ENCODE measurements around the gene TP53I13.
A peak's percentile ranks its signal among the peaks of the same experiment; 100 is the strongest.

Gene TP53I13

DNA sequence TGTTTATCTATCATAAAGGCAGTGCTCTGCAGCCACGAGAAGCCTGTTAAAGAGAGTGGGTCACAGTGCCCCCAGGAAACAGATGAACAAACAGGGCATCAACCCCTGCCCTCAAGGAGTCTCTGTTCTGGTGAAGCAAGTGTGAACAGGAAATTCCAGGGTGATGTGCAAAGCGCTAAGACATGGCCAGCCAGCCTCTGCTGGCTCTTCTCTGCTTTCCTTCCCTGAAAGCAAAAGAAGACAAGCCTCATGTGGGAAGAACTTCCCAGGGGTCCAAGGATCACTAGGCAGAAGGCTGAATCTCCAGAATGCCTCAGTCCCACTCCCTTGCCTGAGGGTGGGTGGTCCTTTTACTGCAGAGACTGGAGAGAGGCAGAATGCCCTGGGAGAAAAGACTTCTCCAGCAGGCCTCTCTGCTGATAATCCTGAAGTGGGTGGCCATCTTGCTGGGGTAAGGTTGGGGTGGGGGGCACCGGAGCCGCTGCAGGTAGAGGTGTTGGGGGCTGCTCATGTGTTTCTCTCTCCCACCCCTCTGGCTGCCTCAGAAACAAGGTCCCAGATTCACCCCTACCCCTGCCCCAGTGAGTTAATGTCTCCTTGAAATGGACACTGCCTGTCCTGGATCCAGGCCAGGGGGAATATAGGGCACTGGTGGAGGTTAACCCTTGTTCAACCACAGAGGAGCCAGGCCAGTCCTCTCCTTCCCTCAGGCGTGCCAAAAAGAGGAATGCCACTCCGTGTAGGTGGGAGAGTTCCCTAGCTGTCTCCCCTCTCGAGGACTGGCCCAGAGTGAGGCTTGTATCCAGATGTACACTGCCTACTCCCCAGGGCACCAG lies 26.8 kb downstream of the TP53I13 start:
- no peak for DNase-seq

DNA sequence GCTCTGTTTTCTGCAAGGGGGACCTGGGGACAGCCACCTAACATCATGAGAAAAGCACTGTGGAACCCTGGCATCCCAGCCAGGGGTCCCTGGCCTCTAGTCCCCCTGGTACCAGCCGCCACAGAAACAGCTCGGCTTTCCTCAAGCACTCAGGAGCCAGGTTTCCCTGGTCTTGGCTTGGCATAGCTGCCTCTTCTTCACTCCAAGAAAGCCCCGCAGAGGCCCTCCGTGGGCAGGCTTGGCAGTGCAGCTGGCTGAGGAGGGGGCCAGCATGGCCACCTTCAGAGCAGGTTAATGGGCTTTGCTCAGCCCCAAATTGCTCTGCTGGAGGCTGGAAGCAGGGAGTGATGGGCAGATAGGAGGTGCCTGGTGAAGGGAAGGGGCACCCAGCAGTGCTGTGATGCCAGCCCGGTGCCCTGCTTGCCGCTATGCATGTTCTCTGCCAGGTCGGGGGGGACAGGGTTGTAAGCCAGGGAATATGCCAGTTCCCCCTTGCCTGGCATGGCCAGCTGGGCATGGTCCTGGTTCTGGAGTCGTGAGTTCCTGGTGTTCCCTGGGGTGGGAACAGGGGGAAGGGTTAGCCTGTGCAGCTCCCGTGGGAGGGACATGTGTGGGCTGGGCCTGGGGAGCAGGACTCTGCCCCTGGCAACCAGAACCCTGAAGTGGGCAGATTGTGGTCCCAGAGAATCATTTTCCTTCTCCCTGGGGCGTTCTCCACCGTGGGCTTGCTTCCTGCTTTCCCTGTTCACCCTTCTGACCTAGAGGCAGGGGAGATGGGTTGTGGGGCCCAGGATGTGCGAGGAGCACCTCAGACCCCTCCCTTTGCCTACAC lies 27.7 kb downstream of the TP53I13 start:
- no peak for DNase-seq

DNA sequence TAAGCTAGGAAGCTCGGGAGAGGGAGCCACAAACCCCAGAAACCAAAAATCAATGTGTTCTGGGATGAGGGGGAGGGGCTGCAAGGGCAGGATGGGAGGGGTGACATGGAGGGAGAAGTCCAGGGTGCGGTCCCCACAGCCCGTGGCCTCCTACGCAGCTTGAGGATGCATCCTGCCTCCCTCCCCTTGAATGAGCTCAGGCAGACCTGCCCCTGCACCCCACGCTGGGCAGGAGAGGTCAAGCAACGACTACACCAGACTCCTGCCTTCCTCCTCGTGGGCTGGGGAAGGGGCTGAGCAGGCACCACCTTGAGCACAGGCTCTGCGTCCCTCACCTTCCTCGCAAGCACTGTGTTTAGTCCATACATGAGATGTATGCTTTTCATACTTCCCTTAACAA lies 28.3 kb downstream of the TP53I13 start:
- DNase-seq = no peak

DNA sequence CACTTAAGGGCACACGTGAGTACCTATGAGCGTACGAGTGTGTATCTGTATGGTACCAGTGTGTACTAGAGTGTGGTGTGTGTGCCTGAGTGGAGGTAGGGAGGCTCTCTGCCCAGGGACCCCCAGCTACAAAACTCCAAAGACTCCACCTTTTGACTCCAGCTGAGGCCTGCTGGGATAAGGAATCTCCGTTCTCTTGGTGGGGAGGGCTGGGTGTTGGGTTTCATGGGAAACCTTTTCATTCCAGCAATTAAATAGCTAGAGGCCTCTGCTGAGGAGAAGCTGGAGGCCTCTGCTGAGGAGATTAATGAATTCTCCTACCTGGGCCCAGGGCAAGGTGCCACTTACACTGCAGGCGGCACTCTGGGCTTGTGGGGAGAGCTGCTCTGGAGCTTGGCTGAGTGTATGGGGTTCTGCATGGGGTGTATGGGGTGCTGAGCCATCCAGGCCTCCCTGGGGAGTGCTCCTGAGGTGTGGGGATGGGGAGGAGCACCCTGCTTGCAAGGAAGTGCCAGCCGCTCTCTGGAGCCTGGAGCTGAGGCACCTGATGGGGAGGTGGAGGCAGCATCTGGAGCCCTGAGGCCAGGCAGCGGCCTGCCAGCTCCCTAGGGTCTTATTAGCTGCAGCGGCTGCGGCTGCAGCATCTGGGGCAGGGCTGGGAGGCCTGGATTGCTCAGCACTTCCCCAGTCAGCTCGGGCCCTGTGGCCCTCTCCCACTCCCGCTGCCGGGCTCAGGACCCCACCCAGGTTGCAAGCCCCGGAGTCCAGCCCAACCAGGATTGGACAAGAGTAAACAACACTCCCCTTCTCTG lies 29.1 kb downstream of the TP53I13 start:
- no peak for DNase-seq

DNA sequence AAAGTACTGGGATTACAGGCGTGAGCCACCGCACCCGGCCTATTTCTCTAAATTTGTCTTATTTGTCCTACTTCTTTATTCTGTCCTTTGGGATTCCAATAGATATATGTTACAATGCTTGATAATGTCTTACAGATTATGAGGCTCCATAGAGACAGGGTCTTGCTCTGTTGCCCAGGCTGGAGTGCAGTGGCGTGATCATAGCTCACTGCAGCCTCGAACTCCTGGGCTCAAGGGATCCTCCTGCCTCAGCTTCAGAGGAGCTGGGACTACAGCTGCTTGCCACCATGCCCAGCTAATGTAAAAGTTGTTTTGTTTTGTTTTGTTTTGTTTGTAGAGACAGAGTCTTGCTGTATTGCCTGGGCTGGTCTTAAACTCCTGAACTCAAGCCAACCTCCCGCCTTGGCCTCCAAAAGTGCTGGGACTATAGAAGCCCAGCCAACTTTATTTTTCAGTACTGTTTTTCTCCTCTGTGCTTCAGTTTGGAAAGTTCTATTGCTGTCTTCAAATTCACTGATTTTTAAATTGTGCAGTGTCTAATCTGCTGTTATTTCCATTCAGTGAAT lies 34.7 kb downstream of the TP53I13 start:
- DNase-seq = no peak

DNA sequence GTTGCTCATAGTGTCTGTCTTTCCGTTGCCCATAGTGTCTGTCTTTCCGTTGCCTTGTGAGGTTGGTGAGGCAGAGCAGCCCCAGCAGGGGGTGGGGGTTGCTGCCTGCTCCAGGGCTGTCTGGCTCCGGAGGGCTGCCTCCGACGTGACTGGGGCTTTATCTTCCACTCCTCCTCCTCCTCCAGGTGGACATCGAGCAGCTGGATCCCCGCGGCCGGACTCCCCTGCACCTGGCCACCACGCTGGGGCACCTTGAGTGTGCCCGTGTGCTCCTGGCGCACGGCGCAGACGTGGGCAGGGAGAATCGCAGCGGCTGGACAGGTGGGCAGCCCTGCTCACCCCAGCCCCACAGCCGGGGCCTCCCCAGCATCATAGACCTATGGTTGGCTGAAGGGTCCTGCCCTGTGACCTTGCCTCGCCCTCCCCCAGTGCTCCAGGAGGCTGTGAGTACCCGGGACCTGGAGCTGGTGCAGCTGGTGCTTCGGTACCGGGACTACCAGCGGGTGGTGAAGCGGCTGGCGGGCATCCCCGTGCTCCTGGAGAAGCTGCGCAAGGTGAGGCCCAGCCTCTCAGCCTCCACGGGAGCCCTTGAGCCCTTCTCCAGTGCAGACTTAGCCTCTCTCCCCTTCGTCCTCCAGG lies 39.2 kb downstream of the TP53I13 start:
- no peak for DNase-seq

DNA sequence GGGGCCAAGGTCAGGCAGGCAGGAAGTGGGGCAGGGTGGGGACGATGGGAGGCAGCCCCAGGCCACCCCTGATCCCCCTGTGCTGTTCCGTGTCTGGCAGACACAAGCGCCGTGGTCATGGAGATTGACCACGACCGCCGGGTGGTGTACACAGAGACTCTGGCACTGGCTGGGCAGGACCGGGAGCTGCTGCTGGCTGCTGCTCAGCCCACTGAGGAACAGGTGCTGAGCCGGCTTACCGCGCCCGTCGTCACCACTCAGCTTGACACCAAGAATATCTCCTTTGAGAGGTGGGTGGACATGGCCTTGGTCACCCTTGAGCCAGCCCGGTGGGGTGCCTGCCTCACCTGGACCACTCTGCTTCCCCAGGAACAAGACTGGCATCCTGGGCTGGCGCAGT lies 40.5 kb downstream of the TP53I13 start:
- DNase-seq = no peak

DNA sequence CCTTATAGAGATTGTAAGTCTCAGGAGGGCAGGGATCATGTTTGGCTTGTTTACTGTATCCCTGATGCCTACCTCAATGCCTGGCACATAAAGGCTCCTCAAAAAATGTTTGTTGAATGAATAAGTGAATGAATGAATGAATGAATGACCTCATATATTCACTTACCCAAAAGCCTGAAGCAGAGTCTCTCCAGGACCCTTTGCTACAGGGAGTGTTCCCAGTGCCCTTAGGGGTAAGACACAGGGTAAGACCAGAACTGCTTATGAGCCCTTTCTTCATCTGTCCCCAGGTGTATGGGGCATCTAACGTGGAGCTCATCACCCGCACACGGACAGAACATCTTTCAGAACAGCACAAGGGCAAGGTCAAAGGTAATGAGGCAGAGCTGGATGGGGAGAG lies 41.9 kb downstream of the TP53I13 start:
- no peak for DNase-seq

DNA sequence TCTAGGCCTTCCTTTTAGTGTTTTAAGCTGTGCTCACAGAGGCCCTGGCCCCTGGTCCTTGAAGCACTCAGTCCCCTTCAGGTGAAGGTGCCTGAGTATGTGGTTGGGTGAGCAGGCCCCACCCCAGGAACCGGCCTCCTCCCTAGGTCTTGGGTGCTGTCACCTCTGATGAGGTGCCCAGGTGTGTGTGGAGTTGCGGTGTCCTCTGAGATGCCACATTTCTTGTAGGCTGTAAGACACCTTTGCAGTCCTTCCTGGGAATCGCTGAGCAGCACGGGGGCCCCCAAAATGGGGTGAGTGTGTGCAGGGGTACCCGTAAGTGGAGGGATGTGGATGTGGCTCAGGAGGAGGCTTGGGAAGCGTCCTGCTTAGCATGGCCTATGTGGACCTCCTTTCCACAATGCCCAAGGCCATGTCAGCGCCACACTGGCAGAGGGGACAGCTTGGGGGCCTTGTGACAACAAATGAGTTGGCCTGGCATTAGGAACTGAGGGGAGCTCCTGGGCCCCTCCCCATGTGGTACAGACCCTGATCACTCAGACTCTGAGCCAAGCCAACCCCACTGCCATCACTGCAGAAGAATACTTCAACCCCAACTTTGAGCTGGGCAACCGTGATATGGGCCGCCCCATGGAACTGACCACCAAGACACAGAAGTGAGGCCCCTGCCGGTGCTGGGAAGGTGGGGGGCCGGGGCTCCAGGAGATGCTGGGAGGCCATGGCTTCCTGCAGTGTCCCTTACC lies 43.0 kb downstream of the TP53I13 start:
- no peak for DNase-seq

DNA sequence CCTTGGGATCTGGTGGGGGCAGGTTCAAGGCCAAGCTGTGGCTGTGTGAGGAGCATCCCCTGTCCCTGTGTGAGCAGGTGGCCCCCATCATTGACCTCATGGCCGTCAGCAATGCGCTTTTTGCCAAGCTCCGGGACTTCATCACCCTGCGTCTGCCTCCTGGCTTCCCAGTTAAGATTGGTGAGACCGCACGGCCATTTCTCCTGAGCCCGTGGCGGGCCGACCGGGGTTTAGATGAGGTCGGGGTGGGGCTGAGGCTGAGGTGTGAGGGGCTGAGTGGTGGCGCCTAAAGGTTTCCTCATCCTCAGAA lies 43.5 kb downstream of the TP53I13 start:
- DNase-seq = no peak

DNA sequence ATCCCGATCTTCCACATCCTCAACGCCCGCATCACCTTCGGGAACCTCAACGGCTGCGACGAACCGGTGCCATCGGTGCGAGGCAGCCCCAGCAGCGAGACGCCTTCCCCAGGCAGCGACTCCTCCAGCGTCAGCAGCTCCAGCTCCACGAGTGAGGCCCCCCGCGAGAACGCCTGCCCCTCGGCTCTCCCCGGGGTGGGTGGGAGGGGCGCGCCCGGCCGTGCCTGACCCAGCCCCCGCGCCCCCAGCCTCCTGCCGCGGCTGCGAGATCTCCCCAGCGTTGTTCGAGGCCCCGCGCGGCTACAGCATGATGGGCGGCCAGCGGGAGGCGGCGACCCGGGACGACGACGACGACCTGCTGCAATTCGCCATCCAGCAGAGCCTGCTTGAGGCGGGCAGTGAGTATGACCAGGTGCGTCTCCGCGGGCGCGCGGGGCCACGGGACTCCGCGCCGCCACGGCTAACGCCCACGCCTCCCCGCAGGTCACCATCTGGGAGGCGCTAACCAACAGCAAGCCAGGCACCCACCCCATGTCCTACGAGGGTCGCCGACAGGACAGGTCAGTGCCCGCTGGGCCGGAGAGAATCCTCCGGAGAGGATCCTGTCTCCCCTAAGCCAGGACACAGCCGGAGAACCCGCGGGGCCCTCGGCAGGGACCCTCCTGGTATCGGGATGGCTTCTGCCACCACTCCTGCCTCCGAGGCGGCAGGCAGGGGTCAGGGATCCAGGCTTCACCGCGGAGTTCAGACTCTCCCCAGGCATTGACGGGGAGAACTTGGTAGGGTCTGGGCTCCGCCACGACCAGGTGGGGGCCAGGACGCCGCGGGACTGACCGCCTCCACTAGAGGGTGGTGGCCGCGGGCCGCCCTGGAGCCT lies 44.1 kb downstream of the TP53I13 start:
- DNase-seq = no peak

DNA sequence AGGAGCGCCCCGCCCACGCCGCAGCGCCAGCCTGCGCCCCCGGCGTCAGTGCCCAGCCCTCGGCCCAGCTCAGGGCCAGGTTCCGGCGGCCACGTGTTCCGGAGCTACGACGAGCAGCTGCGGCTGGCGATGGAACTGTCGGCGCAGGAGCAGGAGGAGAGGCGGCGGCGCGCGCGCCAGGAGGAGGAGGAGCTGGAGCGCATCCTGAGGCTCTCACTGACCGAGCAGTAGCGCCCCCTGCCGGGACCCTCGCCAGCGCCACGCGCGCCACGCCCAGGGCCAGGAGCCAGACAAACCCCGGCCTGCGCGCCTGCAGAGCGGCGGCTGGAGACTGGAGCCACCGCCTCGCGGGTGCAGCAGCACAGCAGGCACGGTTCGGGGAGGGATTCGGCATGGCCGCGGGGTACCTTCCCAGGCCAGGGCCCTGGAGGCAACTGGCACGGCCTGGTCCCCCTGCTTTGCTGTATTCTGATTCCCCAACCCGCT lies 44.9 kb downstream of the TP53I13 start:
- DNase-seq = no peak

DNA sequence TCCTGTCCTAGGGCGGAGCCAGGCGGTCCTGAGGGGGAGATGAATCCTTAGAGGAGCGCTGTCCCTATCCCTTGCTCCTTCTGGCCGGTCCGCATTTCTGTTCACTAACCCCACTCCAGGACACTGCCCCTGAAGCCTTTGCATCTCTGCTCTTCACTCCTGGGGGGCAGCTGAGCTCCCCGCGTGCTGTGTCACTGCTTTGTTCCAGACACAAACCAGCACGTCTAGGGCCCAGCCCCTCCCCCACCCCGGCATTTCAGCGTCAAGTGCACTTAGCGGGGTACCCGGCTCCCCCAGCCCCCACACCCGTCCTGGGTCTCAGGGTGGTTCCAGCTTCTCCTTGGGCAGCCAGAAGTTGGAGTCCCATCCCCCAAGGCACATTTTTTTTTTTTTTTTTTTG lies 45.4 kb downstream of the TP53I13 start:
- no peak for DNase-seq

DNA sequence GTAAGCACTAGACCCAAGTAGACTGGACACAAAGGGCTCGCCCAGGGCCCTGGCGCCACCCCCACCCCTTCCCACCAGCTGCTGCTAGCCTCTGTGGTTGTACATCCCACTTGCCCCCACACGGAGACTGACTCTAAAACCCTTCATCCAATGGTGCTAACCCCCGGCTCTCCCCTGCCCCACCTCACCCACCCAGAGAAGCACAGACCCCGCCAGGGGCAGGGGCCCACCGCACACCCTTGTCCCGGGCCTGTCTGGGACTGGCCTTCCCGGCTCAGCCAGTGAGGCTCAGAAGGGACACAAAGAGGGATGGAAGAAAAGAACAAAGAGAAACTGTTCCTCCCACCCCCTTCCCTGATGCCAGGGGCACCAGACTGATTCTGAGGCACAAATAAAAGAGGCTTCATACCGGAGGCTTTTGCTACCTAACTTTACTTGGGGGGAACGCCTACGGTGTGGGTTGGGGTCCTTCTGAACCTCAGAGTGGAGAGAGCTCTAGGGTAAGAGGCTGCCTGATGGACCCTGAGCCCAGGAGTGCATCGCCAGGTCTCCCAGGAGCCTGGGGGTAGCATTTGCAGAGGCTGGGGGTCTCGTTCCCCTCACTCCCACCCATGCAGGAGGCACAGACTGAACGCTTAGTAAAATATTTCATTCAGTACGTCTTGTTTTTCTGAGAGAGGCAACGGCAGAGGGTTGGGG lies 46.0 kb downstream of the TP53I13 start:
- no peak for DNase-seq

DNA sequence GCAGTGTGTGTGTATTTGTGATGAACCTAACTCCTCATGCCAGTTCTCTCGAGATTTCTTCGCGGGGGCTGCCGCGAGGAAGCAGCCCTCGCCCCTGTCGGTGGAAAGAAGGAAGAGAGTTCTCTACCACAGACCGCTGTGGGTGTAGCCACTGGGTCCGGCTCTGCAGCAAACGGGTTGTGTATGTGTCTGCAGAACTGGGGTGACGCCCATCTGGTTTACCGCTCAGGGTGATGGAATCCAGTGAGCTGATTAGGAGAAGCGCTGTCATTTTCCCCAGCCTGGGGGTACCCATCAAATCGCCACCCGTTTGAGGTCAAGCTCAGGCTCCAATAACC lies 46.5 kb downstream of the TP53I13 start:
- peak; percentile 20 for DNase-seq

DNA sequence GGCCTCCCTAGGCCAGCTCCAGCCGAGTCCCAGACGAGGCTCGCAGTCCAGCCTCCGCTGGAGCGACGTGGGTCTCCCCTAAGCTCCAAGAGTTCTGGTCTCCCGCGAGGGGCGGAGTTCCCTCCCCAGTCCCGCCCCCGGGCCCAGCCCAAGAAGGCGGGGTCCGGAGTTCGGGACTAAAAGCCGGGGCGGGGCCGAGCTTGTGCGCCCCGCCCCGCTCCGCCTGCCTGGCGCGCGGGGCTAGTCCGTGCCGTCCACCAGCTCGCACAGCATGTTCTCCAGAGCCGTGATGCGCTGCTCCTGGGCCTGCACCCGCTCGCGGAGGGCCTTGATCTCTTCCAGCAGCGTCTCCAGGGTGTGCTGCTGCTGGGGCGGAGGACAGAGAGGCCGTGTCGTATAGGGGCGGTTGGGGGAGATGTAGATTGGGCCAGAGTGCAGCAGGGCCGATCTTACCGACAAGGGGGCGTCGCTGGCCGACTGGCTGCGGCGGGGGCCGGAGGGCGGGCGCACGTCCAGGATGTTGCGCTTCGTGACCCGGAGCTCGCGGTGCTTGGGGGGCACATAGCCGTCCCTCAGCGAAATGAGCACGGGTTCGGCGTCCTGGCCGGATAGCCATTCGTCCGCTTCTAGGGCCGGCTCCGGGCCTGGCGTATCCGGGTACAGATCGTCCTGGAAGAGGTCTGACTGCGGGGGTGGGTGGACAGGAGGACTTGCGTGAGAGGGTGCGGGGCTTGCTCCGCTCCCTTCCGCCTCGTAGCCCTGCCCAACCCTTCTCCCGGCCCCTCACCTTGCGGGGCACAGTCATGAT lies 47.2 kb downstream of the TP53I13 start:
- DNase-seq = peak; percentile 92

DNA sequence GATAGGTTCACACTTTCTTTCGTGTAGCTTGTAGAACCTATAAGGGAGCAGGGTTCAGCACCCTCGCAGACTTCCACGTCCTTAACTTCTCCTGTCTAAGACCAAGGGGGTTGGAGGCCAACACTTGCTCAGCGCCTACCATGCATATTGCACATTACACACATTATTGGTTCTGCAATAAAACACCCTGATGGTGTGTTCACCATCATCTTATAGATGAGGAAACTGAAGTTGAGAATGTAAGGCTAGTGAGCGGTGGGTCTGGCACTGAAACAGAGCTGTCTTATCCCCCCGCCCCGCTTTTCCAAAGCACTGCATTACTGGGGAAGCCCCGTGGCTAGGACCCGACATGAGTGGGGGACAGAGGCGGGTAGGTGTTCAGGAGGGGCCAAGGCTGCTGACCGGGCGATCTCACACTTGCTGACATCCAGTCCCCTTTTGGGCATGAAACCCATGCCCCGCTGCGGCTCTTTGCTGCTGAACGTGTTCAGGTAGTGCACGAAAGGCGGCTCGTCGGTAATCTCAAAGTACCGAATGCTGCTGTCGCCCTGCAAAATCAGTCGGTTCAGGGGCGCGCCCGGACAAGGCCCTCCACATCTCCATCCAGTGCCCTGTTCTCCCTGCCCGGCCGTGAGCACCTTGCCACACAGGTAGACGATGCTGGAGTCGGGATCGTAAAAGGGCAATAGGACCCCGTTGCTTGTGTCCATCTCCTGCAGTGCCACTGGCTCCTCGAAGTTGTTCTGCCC lies 48.0 kb downstream of the TP53I13 start:
- DNase-seq = peak; percentile 70

DNA sequence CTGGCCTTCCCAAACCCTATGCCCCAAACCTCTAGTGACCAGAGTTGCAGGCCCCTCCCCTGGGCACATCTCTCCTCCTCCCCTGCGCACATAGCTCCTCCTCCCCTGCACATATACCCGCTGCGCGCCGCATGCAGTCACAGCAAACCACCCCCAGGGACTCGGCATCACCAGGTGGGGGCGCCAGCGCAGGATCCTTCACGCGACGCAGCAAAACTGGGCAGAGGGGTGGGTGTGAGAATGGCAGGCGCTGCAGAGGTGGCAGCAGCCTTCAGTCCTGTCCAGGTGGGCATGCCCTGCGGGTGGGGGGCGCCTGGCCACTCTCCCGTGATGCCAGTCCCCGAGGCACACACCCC lies 48.6 kb downstream of the TP53I13 start:
- peak; percentile 94 for DNase-seq
